ENCODE data around the gene GPM6B.

The GPM6B gene

GRCh38 chrX:13825178-13825762 is 8.4 kb upstream of the GPM6B start:
- TF ChIP-seq CTCF (conservative IDR thresholded peaks at IDR 0.05; ENCODE audit: low read depth, low read length) = no peak
- H3K4me3 ChIP-seq (ENCODE audit: low read length) = no peak overlapping the region
- no peak for DNase-seq (ENCODE audit: low read depth)

- H3K4me3 ChIP-seq (ENCODE audit: low read length) = no peak overlapping the region
- no peak for DNase-seq (ENCODE audit: low read depth)
- no peak for TF ChIP-seq CTCF (conservative IDR thresholded peaks at IDR 0.05; ENCODE audit: low read depth, low read length)
Observed at GRCh38 chrX:13824746-13825145, 7.9 kb upstream of the GPM6B start.

GRCh38 chrX:13821738-13822137 is 4.8 kb upstream of the GPM6B start:
- no peak for DNase-seq (ENCODE audit: low read depth)

GRCh38 chrX:13816176-13816575 is 717 bp downstream of the GPM6B start:
- H3K4me3 ChIP-seq (ENCODE audit: low read length) = no peak overlapping the region
- no peak for DNase-seq (ENCODE audit: low read depth)

More at GRCh38 chrX:13821738-13822137, 4.8 kb upstream of the GPM6B start:
- H3K4me3 ChIP-seq (ENCODE audit: low read length) = no peak overlapping the region
- TF ChIP-seq CTCF (conservative IDR thresholded peaks at IDR 0.05; ENCODE audit: low read depth, low read length) = no peak

GRCh38 chrX:13815664-13816063 is 1.2 kb downstream of the GPM6B start:
- DNase-seq (ENCODE audit: low read depth) = no peak
- no peak overlapping the region for H3K4me3 ChIP-seq (ENCODE audit: low read length)
- TF ChIP-seq CTCF (conservative IDR thresholded peaks at IDR 0.05; ENCODE audit: low read depth, low read length) = no peak

More at GRCh38 chrX:13816176-13816575, 717 bp downstream of the GPM6B start:
- TF ChIP-seq CTCF (conservative IDR thresholded peaks at IDR 0.05; ENCODE audit: low read depth, low read length) = no peak

- H3K4me3 ChIP-seq (ENCODE audit: low read length) = no peak overlapping the region
- DNase-seq (ENCODE audit: low read depth) = no peak
- no peak for TF ChIP-seq CTCF (conservative IDR thresholded peaks at IDR 0.05; ENCODE audit: low read depth, low read length)
Observed at GRCh38 chrX:13808865-13809264, 8.0 kb downstream of the GPM6B start.

- H3K4me3 ChIP-seq (ENCODE audit: low read length) = no peak overlapping the region
- TF ChIP-seq CTCF (conservative IDR thresholded peaks at IDR 0.05; ENCODE audit: low read depth, low read length) = no peak
- no peak for DNase-seq (ENCODE audit: low read depth)
Observed at GRCh38 chrX:13808293-13808692, 8.6 kb downstream of the GPM6B start.

Data from retinal pigment epithelial cell (primary cell).